ENCODE data around the gene BCL11B. TPM values are rescaled to one million over a fixed set of nuclear protein-coding genes. Genes with fewer than 3 reads are reported as not detected.

The BCL11B gene
- total and polyA plus RNA-seq, 2 of the 8 experiments (the other 6 are each of a cell fraction or from before 2014, with no cell fraction given), result 0.63 to 5.9 TPM

- peaks cover 0 to under 1% of the 10 kb centered on the region in 2 experiments for H4K20me1 ChIP-seq (replicated peaks in 1 of 2; ENCODE audit: control insufficient read depth in 1 of 2, insufficient read depth in 2 of 2, low read length in 2 of 2)
- H3K9me3 ChIP-seq (ENCODE audit: insufficient read depth in 2 of 2, low read depth in 1 of 2, low read length in 1 of 2), result no peaks in the 10 kb centered on the region
- H3K27ac ChIP-seq (ENCODE audit: low read depth, low read length), result no peak overlapping the region
- no peak overlapping the region for H3K4ac ChIP-seq (replicated peaks; ENCODE audit: insufficient read length, low read depth, low read length)
- H4K8ac ChIP-seq (ENCODE audit: extremely low read depth, insufficient read depth, low read length), result no peak overlapping the region
- WGBS, 2 experiments (ENCODE audit: extremely low coverage in 1 of 2, insufficient coverage in 1 of 2, insufficient read length in 1 of 2, insufficient replicate concordance in 2 of 2, low coverage in 1 of 2, low lambda C conversion rate in 2 of 2, missing lambda C conversion rate in 1 of 2), result 89% methylated on average over 4 of the region's 4 CpGs; no CpG with 5 or more reads in 1 of the 2 experiments
- H2BK20ac ChIP-seq (ENCODE audit: low read length), result no peak overlapping the region
- no peak overlapping the region for H3K23ac ChIP-seq (ENCODE audit: insufficient read length)
- no peak overlapping the region for H2AFZ ChIP-seq (ENCODE audit: low read length)
- FAIRE-seq (no peak), DNase-seq (ENCODE audit: low read depth in 1 of 2, low spot score in 2 of 2) (no peak)
- H3K36me3 ChIP-seq (ENCODE audit: control insufficient read depth in 2 of 4, insufficient read depth in 4 of 4, low read length in 3 of 4), result no peaks in the 10 kb centered on the region
- no peaks in the 10 kb centered on the region for H3K23me2 ChIP-seq (ENCODE audit: low read depth, low read length)
- H2AK5ac ChIP-seq (ENCODE audit: low read depth, low read length), result no peak overlapping the region
- no peak overlapping the region for H2BK15ac ChIP-seq (ENCODE audit: low read length)
- H3K4me2 ChIP-seq (ENCODE audit: insufficient read depth in 1 of 2, low read depth in 2 of 2, low read length in 2 of 2), result no peak overlapping the region
- no peak overlapping the region for H2BK12ac ChIP-seq (ENCODE audit: low read depth, low read length)
- POLR2A ChIA-PET (ENCODE audit: partially characterized antibody), result no interaction called here
- H3K56ac ChIP-seq (replicated peaks; ENCODE audit: insufficient read length, low read depth, low read length), result no peak overlapping the region
- no peak overlapping the region for H3K4me3 ChIP-seq (ENCODE audit: extremely low read depth in 1 of 4, insufficient read depth in 2 of 4, low read depth in 3 of 4, low read length in 4 of 4)
- H3K79me1 ChIP-seq (ENCODE audit: low read depth, low read length), result peaks cover 10% of the 10 kb centered on the region
- H2BK5ac ChIP-seq (ENCODE audit: low read depth, low read length), result no peak overlapping the region
- H3K14ac ChIP-seq (ENCODE audit: insufficient read length), result no peak overlapping the region
- no peak overlapping the region for H4K91ac ChIP-seq (replicated peaks; ENCODE audit: insufficient read length, low read length)
- CTCF ChIA-PET (ENCODE audit: partially characterized antibody), result interaction anchor here (0.7 to 3.7 kb wide), 3 partner anchors 9 to 110 kb away, joined by 3 to 15 read pairs (median 7); no protein-coding TSS in a partner anchor
- H3K18ac ChIP-seq (ENCODE audit: extremely low read depth, low read length), result no peak overlapping the region
- peaks cover 0 to 8% of the 10 kb centered on the region in 2 experiments; a peak in 2 of 4 replicates for H3K79me2 ChIP-seq (ENCODE audit: control insufficient read depth in 1 of 2, insufficient read depth in 2 of 2, low read length in 2 of 2)
- H3K4me1 ChIP-seq (replicated peaks in 1 of 4; ENCODE audit: control insufficient read depth in 3 of 4, insufficient read depth in 4 of 4, low read length in 3 of 4), result peaks cover 0 to 15% (median under 1%) of the 10 kb centered on the region in 4 experiments; a peak in 2 of 7 replicates
- H4K5ac ChIP-seq (ENCODE audit: insufficient read length, low read depth, low read length), result no peak overlapping the region
- no peak overlapping the region for H2BK120ac ChIP-seq (replicated peaks; ENCODE audit: low read depth, low read length)
- no peak overlapping the region for H3K9ac ChIP-seq (replicated peaks in 1 of 4; ENCODE audit: extremely low read depth in 1 of 4, low read depth in 3 of 4, low read length in 3 of 4)
- H3K27me3 ChIP-seq (replicated peaks in 1 of 4; ENCODE audit: control insufficient read depth in 3 of 4, extremely low read depth in 1 of 4, insufficient read depth in 3 of 4, low read length in 3 of 4), result no peaks in the 10 kb centered on the region
- TF ChIP-seq PHF8 (conservative IDR thresholded peaks at IDR 0.05; ENCODE audit: low read depth, low read length) (no peak), SP2 (IDR thresholded peaks at IDR 0.05; ENCODE audit: low read length) (no peak), CBX8 (IDR thresholded peaks at IDR 0.05; ENCODE audit: borderline replicate concordance, low read depth, low read length) (no peak), SP1 (IDR thresholded peaks at IDR 0.05; ENCODE audit: low read depth, low read length) (no peak), JUND (IDR thresholded peaks at IDR 0.05; ENCODE audit: low read length) (no peak), GABPA (IDR thresholded peaks at IDR 0.05; ENCODE audit: borderline replicate concordance, insufficient read depth, low read length) (no peak), TCF12 (IDR thresholded peaks at IDR 0.05; ENCODE audit: low read depth, low read length) (no peak), ATF3 (IDR thresholded peaks at IDR 0.05; ENCODE audit: insufficient read depth, low read depth, low read length) (no peak), SIRT6 (IDR thresholded peaks at IDR 0.05; ENCODE audit: low read length) (no peak), GTF2F1 (IDR thresholded peaks at IDR 0.05; ENCODE audit: borderline replicate concordance, low read depth, low read length) (no peak), EZH2 (IDR thresholded peaks at IDR 0.05; ENCODE audit: low read depth, low read length, severe bottlenecking) (no peak), ASH2L (IDR thresholded peaks at IDR 0.05; ENCODE audit: low read length) (no peak)
- TF ChIP-seq, protein P1, sequence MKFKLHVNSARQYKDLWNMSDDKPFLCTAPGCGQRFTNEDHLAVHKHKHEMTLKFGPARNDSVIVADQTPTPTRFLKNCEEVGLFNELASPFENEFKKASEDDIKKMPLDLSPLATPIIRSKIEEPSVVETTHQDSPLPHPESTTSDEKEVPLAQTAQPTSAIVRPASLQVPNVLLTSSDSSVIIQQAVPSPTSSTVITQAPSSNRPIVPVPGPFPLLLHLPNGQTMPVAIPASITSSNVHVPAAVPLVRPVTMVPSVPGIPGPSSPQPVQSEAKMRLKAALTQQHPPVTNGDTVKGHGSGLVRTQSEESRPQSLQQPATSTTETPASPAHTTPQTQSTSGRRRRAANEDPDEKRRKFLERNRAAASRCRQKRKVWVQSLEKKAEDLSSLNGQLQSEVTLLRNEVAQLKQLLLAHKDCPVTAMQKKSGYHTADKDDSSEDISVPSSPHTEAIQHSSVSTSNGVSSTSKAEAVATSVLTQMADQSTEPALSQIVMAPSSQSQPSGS (IDR thresholded peaks at IDR 0.05; ENCODE audit: low read length), result no peak
Observed at GRCh38 chr14:99206090-99206489, 65.9 kb downstream of the BCL11B start.

Data from H1 (cell line).